Stimulated activated naive CD4-positive, alpha-beta T cell (primary cell): ENCODE results near the gene SPDYE1.

Source experiments
- DNase-seq, 6 experiments: peaks; one replicate each; lab custom pipeline; 2025; lab: John Stamatoyannopoulos, UW

SPDYE1 gene

GRCh38 chr7:44044315-44045225, 46.9 kb downstream of the SPDYE1 start, which contains the start of gene DBNL:
Gene DBNL, plus strand, starts transcription at chr7:44044702. Its CDS starts 36 bp downstream, at chr7:44044738.
- peak; percentile 74 to 86 (median 80) for DNase-seq

- DNase-seq = peak in 2 of 6 experiments; percentile 40 to 46
Observed at GRCh38 chr7:44045226-44046014, 47.7 kb downstream of the SPDYE1 start.

GRCh38 chr7:44046321-44047061, 48.8 kb downstream of the SPDYE1 start:
- no peak for DNase-seq

DNA sequence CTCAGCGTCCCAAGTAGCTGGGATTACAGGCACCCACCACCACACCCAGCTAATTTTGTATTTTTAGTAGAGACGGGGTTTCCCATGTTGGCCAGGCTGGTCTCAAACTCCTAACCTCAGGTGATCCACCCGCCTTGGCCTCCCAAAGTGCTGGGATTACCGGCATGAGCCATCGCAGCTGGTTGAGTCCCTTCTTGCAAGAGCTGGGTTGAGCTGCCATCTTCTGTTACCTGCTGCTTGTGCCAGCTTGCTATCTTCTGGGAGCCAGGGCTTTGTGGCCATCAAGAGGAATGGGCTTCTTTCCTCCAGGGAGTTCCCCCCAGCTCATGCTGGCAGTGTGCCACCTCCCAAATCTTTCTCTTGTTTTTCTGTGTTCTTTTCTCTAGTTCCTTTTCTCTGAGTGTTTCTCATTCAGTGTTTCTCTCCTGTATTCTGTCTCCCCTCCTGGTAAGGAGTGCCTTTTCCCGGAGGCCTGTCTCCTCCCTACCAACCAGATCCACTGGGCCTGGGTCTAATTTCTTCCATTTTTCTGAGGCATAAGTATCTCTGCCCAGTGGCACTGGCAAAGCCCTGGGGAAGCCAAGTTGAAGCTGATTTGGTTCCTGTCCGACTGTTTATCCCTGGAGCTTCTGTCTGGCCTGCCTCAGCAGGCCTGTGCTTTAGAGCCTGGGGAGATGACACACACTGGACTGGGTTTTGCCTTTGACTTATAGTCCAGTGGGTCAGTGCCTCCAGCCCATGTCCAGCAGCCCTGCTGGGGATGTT, 50.5 kb downstream of the SPDYE1 start:
- DNase-seq = no peak

- DNase-seq = no peak
Observed at GRCh38 chr7:44050121-44050914, 52.6 kb downstream of the SPDYE1 start.

DNA sequence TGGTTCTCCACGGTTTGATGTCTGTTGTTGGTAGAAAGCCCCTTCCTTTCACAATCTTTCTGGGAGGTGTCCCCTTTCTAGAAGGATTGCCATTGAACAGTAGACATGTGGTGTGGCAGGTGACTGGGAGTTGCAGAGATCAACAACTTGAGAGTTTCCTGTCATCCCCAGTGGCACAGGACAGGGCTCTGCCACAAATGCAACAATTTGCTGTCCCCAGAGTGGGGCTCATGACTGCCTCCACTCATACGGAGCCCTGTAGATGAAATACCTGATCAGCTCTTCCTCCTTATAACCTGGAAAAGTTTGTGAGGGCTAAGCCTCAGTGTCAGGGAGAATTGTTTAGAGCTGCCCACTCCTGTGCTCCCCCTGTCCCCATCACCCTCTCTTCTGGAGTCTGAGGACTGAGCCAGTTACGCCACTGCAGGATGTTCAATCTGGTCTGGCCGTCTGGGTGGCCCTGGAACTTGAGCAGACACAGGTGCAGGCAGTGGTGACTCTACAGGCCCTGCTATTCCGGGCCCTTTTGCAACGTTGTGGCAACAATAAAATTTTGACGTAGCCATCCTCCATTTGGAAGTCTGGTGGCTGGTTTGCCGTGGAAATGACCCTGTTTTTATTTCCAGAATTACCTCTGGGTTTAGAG, 53.3 kb downstream of the SPDYE1 start:
- peak in 1 of 6 experiments; percentile 24 for DNase-seq

DNA sequence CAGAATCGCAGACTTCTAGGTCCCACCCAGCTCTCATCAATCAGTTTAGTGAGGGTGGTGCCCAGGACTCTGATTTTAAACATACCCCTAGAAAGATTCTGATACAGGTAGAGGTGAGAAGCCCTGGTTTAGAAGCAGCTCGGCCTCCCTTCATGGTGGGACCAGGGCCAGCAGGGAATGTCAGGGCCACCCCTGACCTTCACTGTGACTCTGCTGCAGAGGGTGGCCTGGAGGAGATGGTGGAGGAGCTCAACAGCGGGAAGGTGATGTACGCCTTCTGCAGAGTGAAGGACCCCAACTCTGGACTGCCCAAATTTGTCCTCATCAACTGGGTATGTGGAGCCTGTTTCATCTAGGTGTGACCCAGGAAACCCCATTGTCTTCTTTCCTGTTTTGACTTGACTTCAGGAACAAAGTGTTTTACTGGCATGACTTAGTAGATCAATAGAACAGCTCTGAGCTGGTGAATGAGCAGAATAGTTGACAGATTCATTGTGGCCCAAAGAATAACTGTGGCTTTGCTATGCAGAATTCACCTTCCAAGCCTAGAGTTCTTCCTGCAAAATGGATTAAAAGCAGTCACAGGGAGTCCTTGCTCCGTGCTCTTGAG, 54.0 kb downstream of the SPDYE1 start:
- no peak for DNase-seq

GRCh38 chr7:44052771-44053365, 55.2 kb downstream of the SPDYE1 start:
- DNase-seq = no peak

DNA sequence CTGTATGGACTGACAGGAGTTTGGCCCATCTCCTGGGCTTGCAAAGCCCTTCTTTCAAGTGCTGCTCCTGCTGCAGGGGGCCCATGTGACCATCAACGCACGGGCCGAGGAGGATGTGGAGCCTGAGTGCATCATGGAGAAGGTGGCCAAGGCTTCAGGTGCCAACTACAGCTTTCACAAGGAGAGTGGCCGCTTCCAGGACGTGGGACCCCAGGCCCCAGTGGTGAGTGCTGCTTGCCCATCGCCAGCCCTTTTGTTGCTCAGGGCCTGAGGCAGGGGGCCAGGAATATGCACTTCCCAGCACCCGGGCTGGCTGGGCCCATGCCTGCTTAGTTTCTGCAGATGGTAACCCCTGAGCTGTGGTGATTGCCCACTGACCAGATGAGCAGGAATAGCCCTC, 59.0 kb downstream of the SPDYE1 start:
- no peak for DNase-seq

DNA sequence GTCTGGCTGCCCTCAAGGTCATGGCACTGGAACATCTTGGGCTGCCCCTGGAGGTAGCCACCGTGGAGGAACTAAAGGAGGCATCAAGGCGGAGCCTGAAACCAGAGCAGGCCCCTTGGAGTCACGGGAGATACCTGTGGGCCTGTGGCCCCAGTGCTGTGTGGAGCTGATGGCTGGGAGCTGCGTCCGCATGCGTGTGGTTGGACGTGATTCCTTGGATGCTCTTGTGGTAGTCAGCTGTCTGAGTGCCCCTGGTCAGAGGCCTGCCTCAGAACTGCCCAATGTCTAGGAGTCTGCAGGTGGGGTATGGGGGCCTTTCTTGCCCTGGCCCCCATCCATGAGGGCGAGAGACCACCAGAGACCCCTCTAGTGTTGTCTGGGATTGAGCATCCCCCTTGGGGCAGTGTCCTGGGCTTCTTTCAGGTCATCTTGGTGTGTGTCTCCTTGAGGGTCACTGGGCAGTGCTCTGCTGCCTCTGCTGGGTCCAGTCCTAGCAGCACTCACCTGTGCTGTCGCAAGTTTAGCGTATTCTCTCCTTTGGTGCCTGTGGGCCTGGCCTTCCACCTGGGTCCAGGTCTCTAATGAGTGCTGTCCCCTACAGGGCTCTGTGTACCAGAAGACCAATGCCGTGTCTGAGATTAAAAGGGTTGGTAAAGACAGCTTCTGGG, 59.6 kb downstream of the SPDYE1 start:
- no peak for DNase-seq

- DNase-seq = no peak
Observed at GRCh38 chr7:44057849-44058758, 60.4 kb downstream of the SPDYE1 start.

DNA sequence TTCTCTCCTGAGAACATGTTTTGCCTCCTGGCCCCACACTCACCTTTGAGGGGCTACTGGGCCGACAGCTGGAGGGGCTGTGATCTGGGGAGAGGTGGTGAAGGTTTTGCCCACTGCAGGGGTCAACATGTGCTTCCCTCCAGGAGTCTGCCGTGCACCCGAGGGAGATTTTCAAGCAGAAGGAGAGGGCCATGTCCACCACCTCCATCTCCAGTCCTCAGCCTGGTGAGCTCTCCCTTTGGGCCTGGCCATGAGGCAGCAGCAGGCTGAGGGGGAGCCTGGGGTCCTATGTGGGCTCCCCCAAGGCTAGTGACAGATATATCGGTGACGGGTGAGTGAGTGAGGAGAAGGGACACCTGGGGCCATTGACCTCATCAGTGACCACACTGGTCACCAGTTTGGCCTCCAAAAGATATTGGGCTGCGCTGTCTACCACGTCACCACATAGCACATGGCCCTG, 61.1 kb downstream of the SPDYE1 start:
- no peak for DNase-seq

DNA sequence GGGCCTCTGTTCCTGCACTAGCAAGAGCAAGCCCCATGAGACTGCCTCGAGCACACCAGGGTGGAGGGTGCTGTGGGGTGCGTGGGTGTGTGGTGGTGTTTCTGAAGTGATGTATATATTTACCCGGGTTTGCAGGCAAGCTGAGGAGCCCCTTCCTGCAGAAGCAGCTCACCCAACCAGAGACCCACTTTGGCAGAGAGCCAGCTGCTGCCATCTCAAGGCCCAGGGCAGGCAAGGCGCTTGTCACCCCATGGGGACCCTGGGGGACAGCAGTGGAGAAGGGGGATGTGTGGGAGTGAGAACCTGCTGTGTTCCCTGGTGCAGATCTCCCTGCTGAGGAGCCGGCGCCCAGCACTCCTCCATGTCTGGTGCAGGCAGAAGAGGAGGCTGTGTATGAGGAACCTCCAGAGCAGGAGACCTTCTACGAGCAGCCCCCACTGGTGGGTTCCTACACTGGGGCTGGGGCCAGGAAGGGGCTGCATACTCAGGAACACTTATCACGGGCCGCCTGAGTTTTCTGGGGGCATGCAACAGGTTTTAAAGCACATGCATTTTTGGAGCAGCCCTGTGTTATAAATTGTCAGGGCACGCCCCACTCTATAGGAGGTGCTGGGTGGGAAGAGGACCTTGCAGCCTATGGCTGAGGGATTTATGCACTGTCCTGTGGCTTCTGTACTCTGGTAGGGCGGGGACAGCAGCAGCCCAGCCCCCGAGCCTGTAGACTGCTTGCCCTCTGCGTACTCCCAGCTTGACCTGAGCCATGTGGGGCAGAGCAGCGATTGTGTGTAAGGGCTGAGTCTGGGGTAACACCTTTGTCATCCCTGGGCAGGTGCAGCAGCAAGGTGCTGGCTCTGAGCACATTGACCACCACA, 61.8 kb downstream of the SPDYE1 start:
- no peak for DNase-seq
